HCT116 (cell line): ENCODE results near the gene ALPP. TPM values are rescaled to one million over a fixed set of nuclear protein-coding genes. Genes with fewer than 3 reads are reported as not detected.
"Not testable (repeated sequence)": the region's sequence is repeated elsewhere in the genome, so short reads cannot be mapped to it uniquely, and the experiment has no call there.

Experiments used
- ATAC-seq: fragments of 200-7000 bp; cut with Tn5 transposase; 2 replicates; pipeline ENCODE4 v1.9.1; 2020; ENCODE audit warnings: mild to moderate bottlenecking, moderate library complexity
- BruUV-seq: library from RNA; stranded (reverse); fragments of 400-500 nt; replicated peaks from 2 replicates; lab custom pipeline; 2021; lab: Mats Ljungman, UMichigan
- CTCF ChIA-PET: fragments of 300-600 bp; sonication (Branson Sonifier 250); formaldehyde crosslinking; loops from one replicate; lab custom pipeline; 2021; ENCODE audit warnings: antibody characterized with exemption; lab: Charles Lee
- POLR2A ChIA-PET: fragments of 300-600, 350-600 bp; sonication (Branson Sonifier 250); formaldehyde crosslinking; loops from one replicate; lab custom pipeline; 2021; ENCODE audit warnings: antibody characterized with exemption; lab: Charles Lee
- RAD21 ChIA-PET, 2 experiments: fragments of 300-600 bp; sonication (Branson Sonifier 250); formaldehyde crosslinking; loops; one replicate each; lab custom pipeline; 2023; ENCODE audit warnings: low total read pairs in 2 of 2; ENCODE audit not compliant: uncharacterized antibody in 2 of 2, unreplicated experiment in 2 of 2, low non-redundant PET in 1 of 2; lab: Charles Lee
- DNase-seq: peaks from one replicate; pipeline ENCODE4 v3.0.0-alpha.2; 2010; ENCODE audit warnings: low read depth, low spot score
- H2AFZ ChIP-seq: fragments of 200-600 bp; shearing (Covaris generic), sonication (generic); 2 replicates; pipeline ENCODE4 v1.6.1; 2017; ENCODE audit warnings: low read depth, mixed run types, mixed read lengths, antibody characterized with exemption, low read length; ENCODE audit not compliant: poor library complexity, severe bottlenecking
- H3K27ac ChIP-seq: 2 replicates; pipeline ENCODE4 v1.5.1; 2012; ENCODE audit warnings: low read depth, low read length
- H3K27me3 ChIP-seq: fragments of 200-600 bp; sonication (generic); 2 replicates; pipeline ENCODE4 v1.6.1; 2016; ENCODE audit warnings: mixed run types, low read length, mixed read lengths; ENCODE audit not compliant: insufficient read depth
- H3K36me3 ChIP-seq, 2 experiments: fragments of 200-500 bp in 1 of 2; fragments of 200-600 bp in 1 of 2; sonication (Bioruptor generic) in 1 of 2; sonication (generic) in 1 of 2; 2 replicates each; pipeline versions ENCODE4 v1.5.1 to v1.6.1; 2014 to 2016; ENCODE audit warnings: low read length in 2 of 2, inconsistent platforms in 1 of 2, mixed read lengths in 1 of 2, mixed run types in 1 of 2; ENCODE audit not compliant: insufficient read depth in 2 of 2, control insufficient read depth in 1 of 2
- H3K4me1 ChIP-seq, 2 experiments: fragments of 200-600 bp in 1 of 2; sonication (generic) in 1 of 2; 2 replicates each; pipeline versions ENCODE4 v1.5.1 to v1.6.1; 2012 to 2017; ENCODE audit warnings: low read length in 2 of 2, inconsistent platforms in 1 of 2, mild to moderate bottlenecking in 1 of 2, mixed read lengths in 1 of 2, mixed run types in 1 of 2, moderate library complexity in 1 of 2; ENCODE audit not compliant: insufficient read depth in 2 of 2, control insufficient read depth in 1 of 2
- H3K4me2 ChIP-seq: fragments of 200-600 bp; sonication (generic); 2 replicates; pipeline ENCODE4 v1.6.1; 2017; ENCODE audit warnings: mixed run types, low read length, mixed read lengths
- H3K4me3 ChIP-seq, 2 experiments: fragments of 200-600 bp in 1 of 2; sonication (generic) in 1 of 2; replicated peaks in 1 of 2; 2 replicates each; pipeline ENCODE4 v1.5.1; 2011 to 2016; ENCODE audit warnings: low read length in 2 of 2, control low read depth in 1 of 2, low read depth in 1 of 2, mild to moderate bottlenecking in 1 of 2, mixed read lengths in 1 of 2, mixed run types in 1 of 2
- H3K79me2 ChIP-seq: fragments of 200-600 bp; sonication (generic); 2 replicates; pipeline ENCODE4 v1.6.1; 2017; ENCODE audit warnings: mild to moderate bottlenecking, mixed run types, low read length, moderate library complexity, mixed read lengths; ENCODE audit not compliant: insufficient read depth
- H3K9ac ChIP-seq: fragments of 200-600 bp; sonication (generic); 2 replicates; pipeline ENCODE4 v1.6.1; 2016; ENCODE audit warnings: low read length, mixed read lengths
- H3K9me2 ChIP-seq: fragments of 200-600 bp; sonication (generic), shearing (Covaris generic); 2 replicates; pipeline ENCODE4 v1.6.1; 2017; ENCODE audit warnings: mixed run types, mild to moderate bottlenecking, moderate library complexity; ENCODE audit not compliant: insufficient read depth
- H3K9me3 ChIP-seq, 2 experiments: fragments of 200-500 bp in 1 of 2; fragments of 200-600 bp in 1 of 2; sonication (Bioruptor generic) in 1 of 2; sonication (generic) in 1 of 2; 2 replicates each; pipeline ENCODE4 v1.6.1; 2014 to 2017; ENCODE audit warnings: low read length in 2 of 2, mixed read lengths in 2 of 2, inconsistent platforms in 1 of 2, low read depth in 1 of 2, mild to moderate bottlenecking in 1 of 2, mixed run types in 1 of 2, moderate library complexity in 1 of 2; ENCODE audit not compliant: control insufficient read depth in 1 of 2, insufficient read depth in 1 of 2
- H4K20me1 ChIP-seq: fragments of 200-600 bp; sonication (generic), shearing (Covaris generic); 2 replicates; pipeline ENCODE4 v1.6.1; 2017; ENCODE audit warnings: mixed run types, mild to moderate bottlenecking, moderate library complexity; ENCODE audit not compliant: insufficient read depth
- EZH2 ChIP-seq: fragments of 200-600 bp; sonication (generic); IDR thresholded peaks from 2 replicates; pipeline ENCODE4 v1.6.1; 2017; ENCODE audit warnings: antibody characterized with exemption, mixed run types
- intact Hi-C: fragments of 100-400 bp; cut with micrococcal nuclease; formaldehyde crosslinking; loops from 2 replicates; pipeline ENCODE4 v1.10.0; 2022
- total RNA-seq: library from RNA; stranded (reverse); gene quantifications from one replicate; pipeline ENCODE4 v1.2.1, GENCODE V29; 2021; ENCODE audit not compliant: unreplicated experiment

Gene ALPP
- total RNA-seq, 1 experiment from 2014 or later: 0.34 TPM

GRCh38 chr2:232331641-232332040 is 46.9 kb upstream of the ALPP start:
- BruUV-seq, RAD21 ChIA-PET, CTCF ChIA-PET, DNase-seq, H3K9me2 ChIP-seq, H3K9me3 ChIP-seq, POLR2A ChIA-PET, intact Hi-C loops, ATAC-seq, H2AFZ ChIP-seq, H3K27me3 ChIP-seq, H3K36me3 ChIP-seq, H3K9ac ChIP-seq, H3K27ac ChIP-seq, H3K4me3 ChIP-seq, H3K4me1 ChIP-seq, H3K79me2 ChIP-seq, H4K20me1 ChIP-seq, H3K4me2 ChIP-seq: not testable (repeated sequence)

GRCh38 chr2:232332244-232332939 is 46.2 kb upstream of the ALPP start:
- H3K4me1 ChIP-seq, H3K4me3 ChIP-seq, H3K9me2 ChIP-seq, POLR2A ChIA-PET, H2AFZ ChIP-seq, H3K9me3 ChIP-seq, H3K36me3 ChIP-seq, ATAC-seq, RAD21 ChIA-PET, BruUV-seq, H3K9ac ChIP-seq, H3K27me3 ChIP-seq, H3K79me2 ChIP-seq, DNase-seq, H4K20me1 ChIP-seq, intact Hi-C loops, H3K4me2 ChIP-seq, H3K27ac ChIP-seq: not testable (repeated sequence)
- CTCF ChIA-PET: interaction anchor here (1.5 kb wide), 1 partner anchor 8 kb away, joined by 4 read pairs; no protein-coding TSS in a partner anchor

GRCh38 chr2:232332940-232333259 is 45.7 kb upstream of the ALPP start:
- no peaks in the 10 kb centered on the region for H3K9me2 ChIP-seq
- H3K36me3 ChIP-seq: no peaks in the 10 kb centered on the region
- no peak overlapping the region for H3K4me3 ChIP-seq
- DNase-seq: no peak
- H3K79me2 ChIP-seq: no peaks in the 10 kb centered on the region
- no peak overlapping the region for H3K27ac ChIP-seq
- no peak overlapping the region for H3K9ac ChIP-seq
- H2AFZ ChIP-seq: no peak overlapping the region
- H3K4me2 ChIP-seq: no peak overlapping the region
- no TSS peak for BruUV-seq
- no peak for ATAC-seq
- H4K20me1 ChIP-seq: no peaks in the 10 kb centered on the region
- H3K9me3 ChIP-seq: no peaks in the 10 kb centered on the region
- ChIA-PET RAD21 (no interaction called here), CTCF (interaction anchor here (1.5 kb wide), 1 partner anchor 9 kb away, joined by 4 read pairs; no protein-coding TSS in a partner anchor), POLR2A (no interaction called here)
- H3K4me1 ChIP-seq: no peaks in the 10 kb centered on the region
- intact Hi-C loops: no loop called here
- no peaks in the 10 kb centered on the region for H3K27me3 ChIP-seq
- no peak for TF ChIP-seq EZH2
- TF ChIP-seq, all 23 proteins: peak for 0
